Endodermal cell (in vitro differentiated cells): ENCODE results near the gene KIF2A. TPM values are rescaled to one million over a fixed set of nuclear protein-coding genes. Genes with fewer than 3 reads are reported as not detected.

ENCODE experiments used
- DNase-seq: peaks from one replicate; pipeline ENCODE4 v3.0.0-alpha.2; 2017
- H3K27ac ChIP-seq: 2 replicates; pipeline ENCODE4 v1.5.1; 2013; ENCODE audit warnings: mild to moderate bottlenecking, low read depth, low read length, moderate library complexity
- H3K27me3 ChIP-seq: 2 replicates; pipeline ENCODE4 v1.6.1; 2013; ENCODE audit warnings: mild to moderate bottlenecking, low read length, moderate library complexity; ENCODE audit not compliant: insufficient read depth, control insufficient read depth, poor library complexity, severe bottlenecking
- H3K36me3 ChIP-seq: 2 replicates; pipeline ENCODE4 v1.7.0; 2013; ENCODE audit warnings: mild to moderate bottlenecking, low read length, moderate library complexity; ENCODE audit not compliant: control insufficient read depth, insufficient read depth
- H3K4me1 ChIP-seq: one replicate; pipeline ENCODE4 v1.7.0; 2013; ENCODE audit warnings: low read length; ENCODE audit not compliant: control insufficient read depth, insufficient read depth
- H3K4me3 ChIP-seq: 2 replicates; pipeline ENCODE4 v1.5.1; 2013; ENCODE audit warnings: mild to moderate bottlenecking, low read length, moderate library complexity
- H3K9ac ChIP-seq: 2 replicates; pipeline ENCODE4 v1.6.1; 2013; ENCODE audit warnings: mild to moderate bottlenecking, low read length, moderate library complexity; ENCODE audit not compliant: poor library complexity, severe bottlenecking; ENCODE audit errors: extremely low read depth
- H3K9me3 ChIP-seq: 2 replicates; pipeline ENCODE4 v1.6.1; 2013; ENCODE audit warnings: mild to moderate bottlenecking, low read length, moderate library complexity; ENCODE audit not compliant: control insufficient read depth
- H3K27ac Mint-ChIP-seq: 2 replicates; pipeline ENCODE4 v1.8.0; 2020; ENCODE audit warnings: mixed read lengths
- H3K27me3 Mint-ChIP-seq: 2 replicates; pipeline ENCODE4 v1.8.0; 2021; ENCODE audit warnings: mild to moderate bottlenecking, mixed read lengths; ENCODE audit not compliant: insufficient read depth
- H3K36me3 Mint-ChIP-seq: 2 replicates; pipeline ENCODE4 v1.8.0; 2020; ENCODE audit warnings: low read depth, mixed read lengths
- H3K4me1 Mint-ChIP-seq: 2 replicates; pipeline ENCODE4 v1.8.0; 2020; ENCODE audit warnings: mixed read lengths
- H3K4me3 Mint-ChIP-seq: 2 replicates; pipeline ENCODE4 v1.8.0; 2020; ENCODE audit warnings: mild to moderate bottlenecking, moderate library complexity, mixed read lengths
- H3K9me3 Mint-ChIP-seq: 2 replicates; pipeline ENCODE4 v1.8.0; 2020; ENCODE audit warnings: mild to moderate bottlenecking, mixed read lengths
- WGBS, 2 experiments: methylation state at CpG; one replicate each; pipeline versions ENCODE4 v1.1.5 to v1.1.7; 2013; ENCODE audit warnings: missing lambda C conversion rate in 2 of 2, mixed read lengths in 1 of 2; ENCODE audit not compliant: insufficient coverage in 1 of 2, insufficient read length in 1 of 2; 5-methylcytosine and 5-hydroxymethylcytosine counted together
- total RNA-seq, 2 donors: library from RNA; stranded (reverse); fragmentation: NEBNext Ultra II Directional in 1 of 2; extraction: Animal tissue kit (Norgen Biotek cat#: 25700) in 1 of 2; gene quantifications; 2 replicates in 1 of 2; 3 replicates in 1 of 2; pipeline ENCODE4 v1.2.1, GENCODE V29; 2021
- TF ChIP-seq, protein P1 (sequence below): fragments of 200-600 bp; sonication (generic); conservative IDR thresholded peaks from 2 replicates; pipeline ENCODE4 v1.5.0; 2021; ENCODE audit warnings: antibody characterized with exemption, mild to moderate bottlenecking

Gene KIF2A
- total RNA-seq, 2 donors from 2014 or later: 67.4 to 74.6 TPM

DNA sequence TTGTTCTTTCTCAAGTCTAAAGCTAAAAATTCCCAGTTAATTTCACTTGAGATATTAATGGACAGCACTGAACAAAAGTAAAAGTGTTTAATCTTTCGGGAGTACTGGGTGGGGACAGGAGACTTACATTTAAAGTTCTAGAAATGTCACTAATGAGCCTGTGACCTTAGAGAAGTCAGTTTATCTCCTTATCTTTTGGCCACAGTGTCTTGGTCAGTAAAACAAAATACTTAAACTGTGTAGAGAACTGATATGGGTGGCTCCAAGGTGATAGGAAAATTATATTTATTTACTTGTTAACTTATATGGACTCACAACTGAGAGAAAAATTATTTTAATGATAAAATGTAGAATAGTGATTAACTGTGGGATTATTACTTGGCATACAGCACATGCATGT lies 115.4 kb downstream of the KIF2A start:
- H3K27me3 Mint-ChIP-seq: no peaks in the 10 kb centered on the region
- DNase-seq: no peak
- no peak overlapping the region for H3K4me3 ChIP-seq
- H3K27ac Mint-ChIP-seq: no peak overlapping the region
- H3K27me3 ChIP-seq: no peaks in the 10 kb centered on the region
- no peak overlapping the region for H3K27ac ChIP-seq
- peaks cover 14% of the 10 kb centered on the region for H3K36me3 Mint-ChIP-seq
- no peak overlapping the region for H3K9ac ChIP-seq
- no peaks in the 10 kb centered on the region for H3K36me3 ChIP-seq
- no peak overlapping the region for H3K4me3 Mint-ChIP-seq
- TF ChIP-seq, protein P1, sequence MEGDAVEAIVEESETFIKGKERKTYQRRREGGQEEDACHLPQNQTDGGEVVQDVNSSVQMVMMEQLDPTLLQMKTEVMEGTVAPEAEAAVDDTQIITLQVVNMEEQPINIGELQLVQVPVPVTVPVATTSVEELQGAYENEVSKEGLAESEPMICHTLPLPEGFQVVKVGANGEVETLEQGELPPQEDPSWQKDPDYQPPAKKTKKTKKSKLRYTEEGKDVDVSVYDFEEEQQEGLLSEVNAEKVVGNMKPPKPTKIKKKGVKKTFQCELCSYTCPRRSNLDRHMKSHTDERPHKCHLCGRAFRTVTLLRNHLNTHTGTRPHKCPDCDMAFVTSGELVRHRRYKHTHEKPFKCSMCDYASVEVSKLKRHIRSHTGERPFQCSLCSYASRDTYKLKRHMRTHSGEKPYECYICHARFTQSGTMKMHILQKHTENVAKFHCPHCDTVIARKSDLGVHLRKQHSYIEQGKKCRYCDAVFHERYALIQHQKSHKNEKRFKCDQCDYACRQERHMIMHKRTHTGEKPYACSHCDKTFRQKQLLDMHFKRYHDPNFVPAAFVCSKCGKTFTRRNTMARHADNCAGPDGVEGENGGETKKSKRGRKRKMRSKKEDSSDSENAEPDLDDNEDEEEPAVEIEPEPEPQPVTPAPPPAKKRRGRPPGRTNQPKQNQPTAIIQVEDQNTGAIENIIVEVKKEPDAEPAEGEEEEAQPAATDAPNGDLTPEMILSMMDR: no peak
- no peaks in the 10 kb centered on the region for H3K9me3 ChIP-seq
- no peaks in the 10 kb centered on the region for H3K4me1 ChIP-seq
- no peaks in the 10 kb centered on the region for H3K9me3 Mint-ChIP-seq
- H3K4me1 Mint-ChIP-seq: peaks cover 2% of the 10 kb centered on the region
- 100% methylated on average over 1 of the region's 1 CpG; no CpG with 5 or more reads in 1 of the 2 experiments for WGBS, 2 experiments

GRCh38 chr5:62424763-62425162 lies 118.8 kb downstream of the KIF2A start:
- peaks cover 2% of the 10 kb centered on the region for H3K4me1 Mint-ChIP-seq
- Histone ChIP-seq H3K9me3 (no peaks in the 10 kb centered on the region), H3K27ac (no peak overlapping the region), H3K9ac (no peak overlapping the region), H3K4me3 (no peak overlapping the region), H3K36me3 (no peaks in the 10 kb centered on the region), H3K27me3 (no peaks in the 10 kb centered on the region), H3K4me1 (no peaks in the 10 kb centered on the region)
- peaks cover 11% of the 10 kb centered on the region for H3K36me3 Mint-ChIP-seq
- DNase-seq: no peak
- H3K4me3 Mint-ChIP-seq: no peak overlapping the region
- TF ChIP-seq, protein P1: no peak
- no peak overlapping the region for H3K27ac Mint-ChIP-seq
- no peaks in the 10 kb centered on the region for H3K9me3 Mint-ChIP-seq
- WGBS, 2 experiments: 96% methylated on average over 1 of the region's 1 CpG; no CpG with 5 or more reads in 1 of the 2 experiments
- no peaks in the 10 kb centered on the region for H3K27me3 Mint-ChIP-seq

DNA sequence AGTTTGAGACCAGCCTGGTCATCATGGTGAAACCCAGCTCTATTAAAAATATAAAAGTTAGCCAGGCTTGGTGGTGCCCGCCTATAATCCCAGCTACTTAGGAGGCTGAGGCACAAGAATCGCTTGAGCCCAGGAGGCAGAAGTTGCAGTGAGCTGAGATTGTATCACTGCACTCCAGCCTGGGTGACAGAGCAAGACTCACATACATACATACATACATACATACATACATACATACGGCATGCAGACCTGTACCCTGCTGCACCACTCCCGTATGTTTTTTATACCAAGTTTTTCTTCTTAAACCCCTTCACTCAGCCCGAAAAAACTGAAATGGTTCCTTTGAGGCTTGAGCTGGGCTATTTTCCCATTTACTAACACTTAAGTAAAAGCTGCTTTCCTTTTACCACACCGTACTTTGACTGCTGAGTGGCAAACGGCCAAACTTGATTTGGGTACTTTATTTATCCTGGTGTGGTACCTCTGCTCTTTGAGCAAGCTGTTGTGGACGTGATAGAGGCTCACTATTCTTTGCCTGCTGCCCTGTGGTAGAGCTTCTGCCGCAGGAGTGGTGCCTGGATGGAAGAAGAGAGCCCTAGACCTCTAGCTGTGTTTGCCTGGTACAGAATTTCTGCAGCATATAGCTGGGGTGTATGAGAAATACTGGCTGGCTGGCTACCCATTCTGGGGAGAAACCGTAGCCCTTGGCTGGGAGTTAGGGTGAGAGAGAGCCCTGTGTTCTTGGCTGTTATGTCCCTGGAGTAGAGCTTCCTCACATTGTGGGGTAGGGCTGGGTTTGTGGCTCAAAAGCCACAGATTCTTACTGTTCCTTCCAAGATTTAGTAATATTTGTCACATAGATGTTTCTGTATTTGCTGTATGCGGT lies 126.0 kb downstream of the KIF2A start:
- Mint-ChIP-seq H3K27ac (peak overlapping the region; percentile 59), H3K4me3 (no peak overlapping the region), H3K4me1 (peaks cover 16% of the 10 kb centered on the region), H3K9me3 (no peaks in the 10 kb centered on the region), H3K36me3 (peaks cover 4% of the 10 kb centered on the region), H3K27me3 (no peaks in the 10 kb centered on the region)
- H3K36me3 ChIP-seq: no peaks in the 10 kb centered on the region
- TF ChIP-seq, protein P1: no peak
- no peaks in the 10 kb centered on the region for H3K27me3 ChIP-seq
- H3K9me3 ChIP-seq: no peaks in the 10 kb centered on the region
- WGBS, 2 experiments: 89 to 90% methylated on average over 8 to 11 of the region's 11 CpGs
- H3K9ac ChIP-seq: no peak overlapping the region
- H3K27ac ChIP-seq: no peak overlapping the region
- DNase-seq: no peak
- no peaks in the 10 kb centered on the region for H3K4me1 ChIP-seq
- H3K4me3 ChIP-seq: no peak overlapping the region
